GM23338 (cell line): ENCODE measurements around the gene CNGA4.

Experiments used
- CREB1 ChIP-seq: fragments of 250-450 bp; sonication (Bioruptor Pico); IDR thresholded peaks from 2 replicates; pipeline ENCODE4 v1.5.0; 2020; ENCODE audit warnings: low read depth, mild to moderate bottlenecking, moderate library complexity
- CTCF ChIP-seq, 2 experiments: fragments of 200-600 bp in 1 of 2; sonication (generic) in 1 of 2; conservative IDR thresholded peaks; 2 replicates each; pipeline versions ENCODE4 v1.5.1 to v1.6.1; 2016 to 2017; ENCODE audit warnings: antibody characterized with exemption in 2 of 2, low read depth in 2 of 2, mild to moderate bottlenecking in 2 of 2, moderate library complexity in 1 of 2
- EZH2 ChIP-seq: fragments of 200-600 bp; sonication (generic); IDR thresholded peaks from one replicate; pipeline ENCODE4 v1.8.0; 2017; ENCODE audit warnings: antibody characterized with exemption, mild to moderate bottlenecking, low read depth; ENCODE audit not compliant: unreplicated experiment
- EZH2phosphoT487 ChIP-seq: fragments of 200-600 bp; sonication (generic); IDR thresholded peaks from one replicate; pipeline ENCODE4 v1.8.1; 2018; ENCODE audit warnings: antibody characterized with exemption; ENCODE audit not compliant: unreplicated experiment
- POLR2AphosphoS5 ChIP-seq: IDR thresholded peaks from 2 replicates; pipeline ENCODE4 v1.6.1; 2016; ENCODE audit warnings: antibody characterized with exemption, low read depth
- STAT1 ChIP-seq: IDR thresholded peaks from one replicate; pipeline ENCODE4 v1.6.1; 2016; ENCODE audit warnings: antibody characterized with exemption; ENCODE audit not compliant: unreplicated experiment
- ZNF114 ChIP-seq: fragments of 250-450 bp; sonication (Bioruptor Pico); IDR thresholded peaks from 2 replicates; pipeline ENCODE4 v1.5.0; 2020; ENCODE audit warnings: mild to moderate bottlenecking, moderate library complexity
- TF ChIP-seq, protein P1 (sequence below): IDR thresholded peaks from 2 replicates; pipeline ENCODE4 v1.6.1; 2016; ENCODE audit warnings: antibody characterized with exemption
- TF ChIP-seq, protein P2 (sequence below): IDR thresholded peaks from one replicate; pipeline ENCODE4 v1.6.1; 2018; ENCODE audit warnings: antibody characterized with exemption; ENCODE audit not compliant: unreplicated experiment

GRCh38 chr11:6223854-6224253 is 15.0 kb upstream of the CNGA4 start:
- TF ChIP-seq CTCF (conservative IDR thresholded peaks at IDR 0.05; ENCODE audit: low read depth in 2 of 2) = no peak
- TF ChIP-seq CREB1 = no peak
- no peak for TF ChIP-seq POLR2AphosphoS5
- TF ChIP-seq EZH2 = no peak
- TF ChIP-seq EZH2phosphoT487 = no peak
- TF ChIP-seq, protein P1, sequence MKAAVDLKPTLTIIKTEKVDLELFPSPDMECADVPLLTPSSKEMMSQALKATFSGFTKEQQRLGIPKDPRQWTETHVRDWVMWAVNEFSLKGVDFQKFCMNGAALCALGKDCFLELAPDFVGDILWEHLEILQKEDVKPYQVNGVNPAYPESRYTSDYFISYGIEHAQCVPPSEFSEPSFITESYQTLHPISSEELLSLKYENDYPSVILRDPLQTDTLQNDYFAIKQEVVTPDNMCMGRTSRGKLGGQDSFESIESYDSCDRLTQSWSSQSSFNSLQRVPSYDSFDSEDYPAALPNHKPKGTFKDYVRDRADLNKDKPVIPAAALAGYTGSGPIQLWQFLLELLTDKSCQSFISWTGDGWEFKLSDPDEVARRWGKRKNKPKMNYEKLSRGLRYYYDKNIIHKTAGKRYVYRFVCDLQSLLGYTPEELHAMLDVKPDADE = no peak
- TF ChIP-seq, protein P2, sequence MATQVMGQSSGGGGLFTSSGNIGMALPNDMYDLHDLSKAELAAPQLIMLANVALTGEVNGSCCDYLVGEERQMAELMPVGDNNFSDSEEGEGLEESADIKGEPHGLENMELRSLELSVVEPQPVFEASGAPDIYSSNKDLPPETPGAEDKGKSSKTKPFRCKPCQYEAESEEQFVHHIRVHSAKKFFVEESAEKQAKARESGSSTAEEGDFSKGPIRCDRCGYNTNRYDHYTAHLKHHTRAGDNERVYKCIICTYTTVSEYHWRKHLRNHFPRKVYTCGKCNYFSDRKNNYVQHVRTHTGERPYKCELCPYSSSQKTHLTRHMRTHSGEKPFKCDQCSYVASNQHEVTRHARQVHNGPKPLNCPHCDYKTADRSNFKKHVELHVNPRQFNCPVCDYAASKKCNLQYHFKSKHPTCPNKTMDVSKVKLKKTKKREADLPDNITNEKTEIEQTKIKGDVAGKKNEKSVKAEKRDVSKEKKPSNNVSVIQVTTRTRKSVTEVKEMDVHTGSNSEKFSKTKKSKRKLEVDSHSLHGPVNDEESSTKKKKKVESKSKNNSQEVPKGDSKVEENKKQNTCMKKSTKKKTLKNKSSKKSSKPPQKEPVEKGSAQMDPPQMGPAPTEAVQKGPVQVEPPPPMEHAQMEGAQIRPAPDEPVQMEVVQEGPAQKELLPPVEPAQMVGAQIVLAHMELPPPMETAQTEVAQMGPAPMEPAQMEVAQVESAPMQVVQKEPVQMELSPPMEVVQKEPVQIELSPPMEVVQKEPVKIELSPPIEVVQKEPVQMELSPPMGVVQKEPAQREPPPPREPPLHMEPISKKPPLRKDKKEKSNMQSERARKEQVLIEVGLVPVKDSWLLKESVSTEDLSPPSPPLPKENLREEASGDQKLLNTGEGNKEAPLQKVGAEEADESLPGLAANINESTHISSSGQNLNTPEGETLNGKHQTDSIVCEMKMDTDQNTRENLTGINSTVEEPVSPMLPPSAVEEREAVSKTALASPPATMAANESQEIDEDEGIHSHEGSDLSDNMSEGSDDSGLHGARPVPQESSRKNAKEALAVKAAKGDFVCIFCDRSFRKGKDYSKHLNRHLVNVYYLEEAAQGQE = no peak
- no peak for TF ChIP-seq ZNF114 (CRISPR knock-in tag)
- TF ChIP-seq STAT1 = no peak
